Stimulated activated CD4-positive, alpha-beta T cell treated with anti-CD3 and anti-CD28 coated beads, Interleukin-12 subunit alpha, Interleukin-12 subunit beta, amount 100 ng/mL, for 24 hours (primary cell): ENCODE data around the gene AHRR.
"Not testable (repeated sequence)": the region's sequence is repeated elsewhere in the genome, so short reads cannot be mapped to it uniquely, and the experiment has no call there.

Experiments
- DNase-seq, 2 experiments: peaks; one replicate each; pipeline ENCODE4 v3.0.0-alpha.2; 2020; ENCODE audit warnings: low read depth in 2 of 2

Gene AHRR

GRCh38 chr5:367358-368130, 46.0 kb downstream of the AHRR start:
- DNase-seq: no peak

DNA sequence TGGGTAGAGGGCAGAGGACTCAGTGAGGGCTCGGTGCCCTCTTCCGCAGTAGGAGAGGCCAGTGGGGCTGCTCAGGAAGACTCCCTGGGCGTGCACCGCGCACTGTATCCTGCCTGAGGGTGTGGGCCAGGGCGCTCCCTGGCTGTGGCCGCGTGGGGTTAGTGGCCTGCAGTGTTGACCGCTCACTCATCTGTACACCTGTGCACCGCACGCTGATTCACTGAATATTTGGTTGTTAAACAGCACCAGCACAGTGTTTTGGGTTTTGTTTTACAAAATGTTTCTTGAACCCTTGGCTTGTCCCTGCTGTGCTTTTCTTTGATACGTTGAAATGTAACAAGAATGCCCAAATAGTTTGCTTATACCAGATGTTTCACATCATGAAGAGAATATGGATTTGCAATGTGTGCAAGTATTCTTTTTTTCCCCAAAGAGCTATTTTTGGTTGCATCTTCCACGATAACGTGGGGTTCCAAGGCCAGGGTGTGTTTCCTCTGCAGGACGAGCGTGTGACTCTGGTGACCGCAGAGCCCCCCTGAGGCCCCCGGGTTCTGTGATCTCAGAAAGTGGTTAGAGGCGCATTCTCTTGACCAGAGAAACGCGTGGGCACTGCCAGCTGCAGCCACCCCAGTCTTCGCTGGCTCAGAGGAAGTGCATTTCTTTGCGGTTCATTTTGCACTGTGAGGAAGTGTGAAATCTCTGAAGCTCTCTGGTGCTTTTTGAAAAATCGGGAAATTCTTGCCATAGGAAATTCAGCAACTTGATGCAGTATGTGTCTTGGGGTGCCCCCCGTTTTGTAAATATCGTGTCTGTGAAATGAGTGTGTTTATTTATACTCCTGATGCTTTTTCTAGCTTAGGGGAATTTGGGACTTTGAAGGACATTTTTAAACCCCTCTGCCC, 46.9 kb downstream of the AHRR start:
- DNase-seq: no peak

DNA sequence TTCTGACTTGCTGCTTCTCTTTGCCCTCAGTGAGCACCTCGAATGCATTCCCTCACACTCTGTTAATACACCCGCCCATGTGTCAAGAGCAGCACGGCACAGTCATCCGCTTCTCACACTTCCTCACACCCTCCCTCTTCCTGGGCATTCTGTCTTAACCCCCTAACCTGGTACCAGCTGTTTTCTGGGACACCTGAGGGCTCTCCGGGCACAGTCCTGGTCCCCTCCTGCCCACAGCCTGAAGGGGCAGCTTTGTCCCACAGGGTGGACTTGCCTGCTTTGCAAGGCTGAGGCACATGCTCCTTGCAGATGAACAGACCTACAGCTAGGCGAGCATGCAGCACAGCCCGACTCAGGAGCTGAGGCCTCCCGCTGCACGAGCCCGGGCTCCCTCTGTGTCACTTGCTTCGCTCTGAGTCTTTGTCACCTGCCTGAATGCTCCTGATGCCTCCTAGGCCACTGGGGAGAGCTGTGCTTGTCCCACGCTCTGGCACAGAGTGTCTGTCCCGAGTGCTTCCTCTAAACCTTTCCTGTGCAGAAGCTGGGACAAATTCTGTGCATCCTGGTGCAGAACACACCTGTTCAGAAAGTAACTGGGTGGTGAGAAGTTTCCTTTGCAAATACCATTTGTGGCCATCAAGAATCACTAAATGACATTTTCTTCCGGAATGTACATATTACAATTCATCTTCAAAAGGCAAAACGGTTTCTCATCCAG, 47.8 kb downstream of the AHRR start:
- no peak for DNase-seq

DNA sequence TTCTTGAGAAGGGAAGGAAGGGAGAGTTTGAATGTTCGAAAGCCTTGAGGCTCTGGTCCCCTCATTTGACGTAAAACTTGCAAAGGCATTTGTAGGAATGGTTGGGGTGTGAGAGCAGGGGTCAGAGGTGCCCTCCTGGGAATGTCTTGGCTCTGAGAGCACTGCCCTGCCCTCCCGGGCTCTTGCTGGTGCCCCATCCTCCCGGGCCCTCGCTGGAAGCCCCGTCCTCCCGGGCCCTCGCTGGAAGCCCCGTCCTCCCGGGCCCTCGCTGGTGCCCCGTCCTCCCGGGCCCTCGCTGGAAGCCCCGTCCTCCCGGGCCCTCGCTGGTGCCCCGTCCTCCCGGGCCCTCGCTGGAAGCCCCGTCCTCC, 48.3 kb downstream of the AHRR start:
- not testable (repeated sequence) for DNase-seq

- no peak for DNase-seq
Observed at GRCh38 chr5:370311-370958, 48.9 kb downstream of the AHRR start.

- no peak for DNase-seq
Observed at GRCh38 chr5:370959-371810, 49.7 kb downstream of the AHRR start.

DNA sequence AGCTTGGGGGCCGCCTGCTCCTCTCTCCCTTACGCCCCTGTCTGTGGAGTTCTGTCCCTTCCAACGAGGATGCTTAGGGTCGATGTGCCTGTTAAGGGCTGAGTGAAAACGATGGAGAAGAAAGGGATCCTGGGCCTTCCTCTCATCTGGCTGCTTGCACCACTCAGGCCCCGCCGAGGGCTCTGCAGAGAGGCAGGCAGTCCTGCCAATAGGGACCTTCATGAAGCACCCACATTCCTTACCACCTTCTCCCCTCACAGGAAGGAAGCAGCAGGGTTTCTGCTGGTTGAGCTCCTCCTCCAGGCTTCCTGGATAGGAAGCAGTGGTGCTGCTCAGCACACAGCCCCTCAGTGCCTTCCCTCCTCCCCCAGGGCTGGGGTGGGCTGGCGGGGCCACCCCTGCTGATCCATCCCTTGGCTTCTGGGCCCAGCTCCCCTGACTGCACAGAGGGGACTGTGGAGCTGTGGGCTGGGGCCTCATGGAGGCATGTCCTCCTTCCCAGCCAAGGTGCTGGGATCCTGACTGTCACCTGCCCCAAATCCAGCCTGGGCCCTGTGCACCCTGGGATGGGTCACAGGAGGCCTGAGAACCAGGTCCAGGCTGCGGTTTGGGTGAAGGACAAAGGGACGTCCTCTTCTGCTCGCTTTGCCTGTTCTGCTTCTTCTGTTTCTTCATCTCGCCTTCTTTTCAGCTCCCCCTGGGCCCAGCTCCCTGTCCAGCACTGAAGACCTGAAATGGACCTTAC, 50.5 kb downstream of the AHRR start:
- no peak for DNase-seq

- no peak for DNase-seq
Observed at GRCh38 chr5:372556-372995, 51.1 kb downstream of the AHRR start.

GRCh38 chr5:372996-373709, 51.6 kb downstream of the AHRR start:
- no peak for DNase-seq

DNA sequence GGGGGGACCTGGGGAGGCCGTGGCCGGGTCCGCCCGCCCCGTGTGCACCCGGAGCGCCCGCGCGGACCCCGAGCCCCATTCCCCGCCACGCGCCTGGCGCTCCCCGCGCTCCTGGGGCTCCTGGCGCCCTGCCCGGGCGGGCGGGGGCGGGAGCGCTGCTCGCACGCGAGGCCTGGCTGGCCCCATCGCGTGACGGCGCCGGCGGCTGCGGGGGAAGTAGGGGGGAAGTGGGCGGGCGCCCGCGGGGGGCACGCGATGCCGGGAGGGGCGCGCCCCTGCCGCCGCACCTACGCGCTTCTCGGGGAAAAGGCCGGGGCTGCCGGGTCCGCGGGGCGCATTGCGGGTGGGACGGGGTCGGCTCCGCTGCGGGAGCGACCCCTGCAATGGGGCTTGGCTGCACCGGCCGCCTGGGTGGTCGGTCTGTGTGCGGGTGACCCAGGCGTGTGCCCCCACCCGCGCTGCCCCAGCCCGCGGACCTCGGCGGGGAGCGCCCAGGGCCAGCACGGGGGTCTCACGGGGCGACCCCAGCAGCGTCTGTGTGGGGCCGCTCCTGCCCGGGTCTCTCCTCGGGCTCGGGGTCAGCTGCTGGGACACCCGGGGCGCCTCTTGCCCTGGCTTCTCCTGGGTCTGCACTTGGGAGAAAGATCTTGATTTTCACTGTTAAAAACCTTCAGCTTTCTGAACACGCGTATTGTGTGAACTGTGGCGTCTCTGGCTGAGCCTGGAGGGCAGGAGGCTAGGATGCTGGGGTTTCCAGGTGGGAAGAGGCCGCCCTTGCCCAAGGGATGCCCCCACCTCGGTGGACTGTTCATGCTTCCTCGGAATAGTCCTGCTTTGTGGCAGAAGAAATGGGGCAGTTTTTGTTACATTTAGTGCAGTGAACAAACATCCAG, 52.4 kb downstream of the AHRR start:
- DNase-seq: peak; percentile 66 to 68

DNA sequence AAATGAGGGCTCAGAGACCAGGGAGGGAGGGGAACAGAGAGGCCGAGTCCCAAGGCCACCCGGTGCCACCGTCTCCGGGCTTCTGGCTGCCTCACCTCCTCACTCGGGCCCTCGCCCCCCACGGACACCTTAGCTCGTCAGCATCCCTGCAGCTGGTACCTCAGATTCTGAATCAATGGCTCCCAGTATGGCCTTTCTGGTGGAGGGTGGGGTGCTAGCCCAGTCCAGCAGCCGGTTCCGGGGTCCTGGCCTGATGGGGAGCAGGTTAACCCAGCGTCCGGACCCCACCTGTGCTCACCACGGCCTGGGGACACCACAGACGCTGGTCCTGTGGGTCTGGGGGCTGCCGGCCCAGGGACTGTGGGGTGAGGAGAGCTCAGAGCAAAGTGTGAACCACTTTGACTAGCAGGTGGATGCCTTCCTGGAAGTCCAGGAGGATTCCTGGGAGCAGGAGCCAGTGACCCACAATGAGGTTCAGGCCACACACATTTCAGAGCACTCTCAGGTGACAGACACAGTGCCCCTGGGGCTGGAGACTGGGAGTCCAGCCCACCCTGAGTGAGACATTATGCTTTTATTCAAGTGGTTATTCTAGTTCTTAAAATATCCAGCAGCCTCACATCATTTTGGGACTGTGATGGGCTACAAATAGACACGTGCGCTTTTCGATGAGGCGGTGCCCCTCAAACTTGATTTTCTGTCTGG, 53.3 kb downstream of the AHRR start:
- DNase-seq: no peak

- DNase-seq: no peak
Observed at GRCh38 chr5:375336-375920, 53.9 kb downstream of the AHRR start.

DNA sequence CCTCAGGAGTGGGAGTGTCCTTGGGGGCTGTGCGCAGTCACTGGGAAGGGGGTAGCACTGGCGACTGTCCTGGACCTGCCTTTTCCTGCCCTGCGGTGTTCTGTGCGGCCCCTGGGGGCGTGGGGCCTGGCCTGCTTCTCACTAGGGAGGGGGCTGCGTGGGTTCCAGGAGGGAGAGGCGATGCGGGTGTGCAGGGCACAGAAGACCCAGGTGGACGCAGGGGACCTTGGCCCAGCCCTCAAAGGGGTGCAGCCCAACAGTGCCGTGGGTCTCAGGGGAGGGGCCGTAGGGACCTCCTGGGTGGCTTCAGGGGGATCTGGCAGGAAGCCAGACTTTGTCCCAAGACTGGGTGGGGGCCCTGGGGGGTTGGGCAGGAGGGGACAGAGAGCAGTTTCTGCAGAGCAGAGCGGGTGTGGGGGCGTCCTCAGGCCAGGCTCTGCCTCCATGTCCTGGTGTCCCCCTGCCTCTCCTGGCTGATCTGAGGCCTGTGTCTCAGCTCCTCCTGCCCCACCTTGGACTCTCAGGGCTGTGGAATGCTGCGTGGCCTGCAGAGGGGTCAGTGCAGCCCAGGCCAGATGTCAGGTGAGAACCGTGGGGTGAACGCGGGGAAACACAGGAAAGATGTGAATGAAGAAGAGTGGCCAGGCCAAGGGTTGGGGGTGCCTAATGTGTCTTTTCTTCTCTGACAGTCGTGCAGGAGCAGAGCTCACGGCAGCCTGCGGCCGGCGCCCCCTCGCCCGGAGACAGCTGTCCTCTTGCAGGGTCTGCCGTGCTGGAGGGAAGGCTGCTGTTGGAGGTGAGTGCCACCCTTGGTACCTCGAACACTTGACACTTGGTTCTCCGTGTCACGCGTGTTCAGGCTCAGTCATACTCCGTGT, 54.6 kb downstream of the AHRR start:
- no peak for DNase-seq

DNA sequence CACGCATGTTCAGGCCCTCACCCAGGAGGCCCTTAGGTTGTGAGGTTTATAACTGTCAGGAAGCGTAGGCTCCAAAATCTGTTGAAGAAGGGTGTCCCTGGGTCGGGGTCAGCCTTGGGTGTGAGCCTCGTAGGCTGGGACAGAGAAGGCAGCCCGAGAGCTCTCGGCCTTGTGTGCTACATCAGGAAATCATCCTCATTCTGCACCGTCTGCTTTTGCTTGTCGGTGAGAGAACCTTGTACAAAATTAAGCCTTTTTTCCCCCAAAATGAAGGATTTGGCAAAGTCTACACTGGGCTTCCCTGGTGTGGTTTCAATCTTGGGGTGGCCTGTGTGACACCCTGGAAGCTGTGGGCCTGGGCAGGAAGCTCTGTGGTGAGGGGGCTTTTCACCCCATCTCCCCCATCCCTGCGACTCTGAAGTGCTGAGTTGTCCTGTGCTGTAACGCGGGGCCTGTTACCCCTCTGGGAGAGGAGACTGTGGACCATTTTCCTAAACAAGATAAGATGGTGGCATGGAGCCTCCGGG, 55.3 kb downstream of the AHRR start:
- no peak for DNase-seq

DNA sequence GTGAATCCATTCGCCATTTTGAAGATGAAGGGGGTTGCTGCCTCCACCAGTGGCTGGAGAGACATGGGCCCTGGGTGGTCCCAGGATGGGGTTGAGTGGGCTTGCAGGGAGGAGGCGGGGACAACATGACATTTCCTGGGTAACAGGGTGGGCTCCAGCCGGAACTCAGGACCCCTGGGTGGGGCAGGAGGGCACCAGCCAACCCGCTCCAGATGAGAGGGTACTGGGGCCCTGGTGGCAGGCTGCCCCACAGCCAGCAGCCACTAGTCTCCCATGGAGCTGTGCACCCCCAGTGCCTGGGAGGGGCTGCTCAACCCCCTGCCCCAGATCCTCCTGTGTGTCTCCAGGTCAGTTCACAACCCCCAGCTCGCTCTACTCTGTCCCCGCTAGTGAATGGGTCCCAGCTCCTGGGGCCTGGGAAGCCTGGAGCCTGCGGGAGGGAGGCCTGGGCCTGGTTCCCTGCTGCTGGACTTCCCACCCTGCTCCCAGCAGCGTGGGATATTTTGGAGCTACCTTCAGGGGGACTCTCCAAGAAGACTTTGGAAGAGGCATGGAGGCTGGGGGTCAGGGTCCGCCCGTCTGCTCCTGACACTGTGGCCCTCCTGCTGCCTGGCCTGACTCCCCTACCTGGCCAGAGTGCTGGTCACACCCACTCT, 55.9 kb downstream of the AHRR start:
- no peak for DNase-seq
